SH-SY5Y (cell line): Measurements from ENCODE around the gene SRGAP3.

Experiments used
- GATA2 ChIP-seq: IDR thresholded peaks from 2 replicates; pipeline ENCODE4 v1.6.1; 2011; ENCODE audit warnings: mild to moderate bottlenecking, low read depth, low read length
- GATA3 ChIP-seq: IDR thresholded peaks from 2 replicates; pipeline ENCODE4 v1.6.1; 2011; ENCODE audit warnings: low read depth, mild to moderate bottlenecking, low read length, moderate library complexity

- TF ChIP-seq GATA2 = no peak
- no peak for TF ChIP-seq GATA3
Measured at GRCh38 chr3:9108876-9109567, 140.4 kb downstream of the SRGAP3 start.
